WTC11 (cell line): ENCODE results near the gene RAB5IF. TPM values are rescaled to one million over a fixed set of nuclear protein-coding genes. Genes with fewer than 3 reads are reported as not detected.

ENCODE experiments used
- ATAC-seq: fragments of 200-7000 bp; cut with Tn5 transposase; 2 replicates; pipeline ENCODE4 v1.10.0; 2021; ENCODE audit warnings: mild to moderate bottlenecking, moderate library complexity
- CTCF ChIA-PET: fragments of 300-600 bp; sonication (Branson Sonifier 250); formaldehyde crosslinking; loops from one replicate; lab custom pipeline; 2021; ENCODE audit warnings: antibody characterized with exemption; lab: Charles Lee
- POLR2A ChIA-PET: fragments of 350-600 bp; sonication (Branson Sonifier 250); formaldehyde crosslinking; loops from one replicate; lab custom pipeline; 2021; ENCODE audit warnings: antibody characterized with exemption; lab: Charles Lee
- DNase-seq: peaks from one replicate; pipeline ENCODE4 v3.0.0; 2021; ENCODE audit warnings: low spot score
- H3K27ac Mint-ChIP-seq: 2 replicates; pipeline ENCODE4 v1.8.0; 2021; ENCODE audit warnings: mixed read lengths
- H3K27me3 Mint-ChIP-seq: 2 replicates; pipeline ENCODE4 v1.8.0; 2021; ENCODE audit warnings: low read depth, mild to moderate bottlenecking, moderate library complexity, mixed read lengths
- H3K36me3 Mint-ChIP-seq: 2 replicates; pipeline ENCODE4 v1.8.0; 2021; ENCODE audit warnings: mixed read lengths
- H3K4me1 Mint-ChIP-seq: 2 replicates; pipeline ENCODE4 v1.8.0; 2022; ENCODE audit warnings: mixed read lengths
- H3K4me3 Mint-ChIP-seq: 2 replicates; pipeline ENCODE4 v1.8.0; 2021; ENCODE audit warnings: mild to moderate bottlenecking, moderate library complexity, mixed read lengths
- H3K9me3 Mint-ChIP-seq: 2 replicates; pipeline ENCODE4 v1.8.0; 2021; ENCODE audit warnings: mixed read lengths
- AR ChIP-seq: fragments of 250-450 bp; sonication (Bioruptor Pico); IDR thresholded peaks from 2 replicates; pipeline ENCODE4 v1.9.0; 2021; ENCODE audit warnings: mild to moderate bottlenecking
- ATF3 ChIP-seq: sonication (generic); formaldehyde crosslinking; conservative IDR thresholded peaks from 2 replicates; pipeline ENCODE4 v1.8.1; 2022; ENCODE audit warnings: mild to moderate bottlenecking, missing genetic modification reagents
- ATF6 ChIP-seq: sonication (generic); formaldehyde crosslinking; IDR thresholded peaks from 2 replicates; pipeline ENCODE4 v1.8.1; 2023; ENCODE audit warnings: mild to moderate bottlenecking, missing genetic modification reagents
- ETV6 ChIP-seq: sonication (generic); formaldehyde crosslinking; IDR thresholded peaks from 2 replicates; pipeline ENCODE4 v1.8.1; 2022; ENCODE audit warnings: mild to moderate bottlenecking, missing genetic modification reagents
- GABPB1 ChIP-seq: sonication (generic); formaldehyde crosslinking; IDR thresholded peaks from 2 replicates; pipeline ENCODE4 v1.8.1; 2023; ENCODE audit warnings: mild to moderate bottlenecking, missing genetic modification reagents
- GTF2I ChIP-seq: fragments of 250-450 bp; sonication (Bioruptor Pico); conservative IDR thresholded peaks from 2 replicates; pipeline ENCODE4 v1.4.0; 2021; ENCODE audit warnings: mild to moderate bottlenecking
- HMGA2 ChIP-seq: fragments of 250-450 bp; sonication (Bioruptor Pico); IDR thresholded peaks from 2 replicates; pipeline ENCODE4 v1.4.0; 2021; ENCODE audit warnings: mild to moderate bottlenecking, moderate library complexity
- HMGXB4 ChIP-seq: sonication (generic); formaldehyde crosslinking; IDR thresholded peaks from 2 replicates; pipeline ENCODE4 v1.8.1; 2023; ENCODE audit warnings: mild to moderate bottlenecking, moderate library complexity, missing genetic modification reagents
- JAZF1 ChIP-seq: fragments of 250-450 bp; sonication (Bioruptor Pico); IDR thresholded peaks from 2 replicates; pipeline ENCODE4 v1.9.0; 2021; ENCODE audit warnings: moderate library complexity, mild to moderate bottlenecking, inconsistent platforms
- MAX ChIP-seq: sonication (generic); formaldehyde crosslinking; IDR thresholded peaks from 2 replicates; pipeline ENCODE4 v1.8.0; 2022; ENCODE audit warnings: mild to moderate bottlenecking, missing genetic modification reagents
- MXD4 ChIP-seq: fragments of 250-450 bp; sonication (Bioruptor Pico); IDR thresholded peaks from 2 replicates; pipeline ENCODE4 v1.8.0; 2021; ENCODE audit warnings: mild to moderate bottlenecking, moderate library complexity, borderline replicate concordance
- NFATC4 ChIP-seq: fragments of 250-450 bp; sonication (Bioruptor Pico); IDR thresholded peaks from 2 replicates; pipeline ENCODE4 v1.9.0; 2021; ENCODE audit warnings: mild to moderate bottlenecking
- NR1H2 ChIP-seq: sonication (generic); formaldehyde crosslinking; IDR thresholded peaks from 2 replicates; pipeline ENCODE4 v1.9.0; 2021; ENCODE audit warnings: mild to moderate bottlenecking, moderate library complexity, missing genetic modification reagents
- USF1 ChIP-seq: sonication (generic); formaldehyde crosslinking; IDR thresholded peaks from 2 replicates; pipeline ENCODE4 v1.8.0; 2022; ENCODE audit warnings: mild to moderate bottlenecking, missing genetic modification reagents
- ZNF219 ChIP-seq: sonication (generic); formaldehyde crosslinking; IDR thresholded peaks from 2 replicates; pipeline ENCODE4 v1.8.0; 2023; ENCODE audit warnings: missing genetic modification reagents, mild to moderate bottlenecking, borderline replicate concordance
- ZNF317 ChIP-seq: sonication (generic); formaldehyde crosslinking; IDR thresholded peaks from 2 replicates; pipeline ENCODE4 v1.8.1; 2023; ENCODE audit warnings: low read depth, mild to moderate bottlenecking, moderate library complexity, missing genetic modification reagents, borderline replicate concordance
- ZNF425 ChIP-seq: fragments of 250-450 bp; sonication (Bioruptor Pico); conservative IDR thresholded peaks from 2 replicates; pipeline ENCODE4 v1.9.0; 2021; ENCODE audit warnings: mild to moderate bottlenecking
- ZNF512 ChIP-seq: sonication (generic); formaldehyde crosslinking; IDR thresholded peaks from 2 replicates; pipeline ENCODE4 v1.8.1; 2022; ENCODE audit warnings: missing genetic modification reagents, borderline replicate concordance
- ZNF671 ChIP-seq: fragments of 250-450 bp; sonication (Bioruptor Pico); IDR thresholded peaks from 2 replicates; pipeline ENCODE4 v1.8.0; 2021; ENCODE audit warnings: mild to moderate bottlenecking
- total RNA-seq: library from RNA; stranded (reverse); gene quantifications from 3 replicates; pipeline ENCODE4 v1.2.3, GENCODE V29; 2021

The RAB5IF gene
- total RNA-seq, 1 experiment from 2014 or later, result 88.4 TPM

- ATAC-seq (no peak), DNase-seq (no peak)
- no peak for TF ChIP-seq USF1
- TF ChIP-seq ATF3 (CRISPR knock-in tag), result no peak
- no peak for TF ChIP-seq JAZF1 (CRISPR knock-in tag)
- no peak for TF ChIP-seq NFATC4 (CRISPR knock-in tag)
- no peak for TF ChIP-seq GTF2I (CRISPR knock-in tag)
- TF ChIP-seq ZNF219 (CRISPR knock-in tag), result no peak
- TF ChIP-seq ZNF671, result no peak
- no peak for TF ChIP-seq GABPB1
- TF ChIP-seq MXD4 (CRISPR knock-in tag), result no peak
- no peak for TF ChIP-seq ZNF317 (CRISPR knock-in tag)
- TF ChIP-seq ZNF512 (CRISPR knock-in tag), result no peak
- no peak for TF ChIP-seq ATF6
- TF ChIP-seq AR (CRISPR knock-in tag), result no peak
- no peak for TF ChIP-seq NR1H2 (CRISPR knock-in tag)
- H3K4me3 Mint-ChIP-seq, result no peak overlapping the region
- peak overlapping the region; percentile 78 for H3K27ac Mint-ChIP-seq
- H3K27me3 Mint-ChIP-seq, result no peaks in the 10 kb centered on the region
- POLR2A ChIA-PET, result interaction anchor here (1.4 to 1.9 kb wide), 2 partner anchors 8 to 12 kb away, joined by 6 to 8 read pairs; partner anchors contain the start of gene RAB5IF
- peaks cover 41% of the 10 kb centered on the region for H3K36me3 Mint-ChIP-seq
- H3K4me1 Mint-ChIP-seq, result peaks cover 39% of the 10 kb centered on the region
- CTCF ChIA-PET, result interaction anchor here (1.1 kb wide), 3 partner anchors 8 to 51 kb away, joined by 3 to 4 read pairs (median 4); no protein-coding TSS in a partner anchor
- H3K9me3 Mint-ChIP-seq, result no peaks in the 10 kb centered on the region
Observed at GRCh38 chr20:36593347-36593929, 12.1 kb upstream of the RAB5IF start.

GRCh38 chr20:36599912-36600345 is 5.7 kb upstream of the RAB5IF start:
- no peak overlapping the region for H3K27ac Mint-ChIP-seq
- DNase-seq (no peak), ATAC-seq (no peak)
- H3K9me3 Mint-ChIP-seq, result no peaks in the 10 kb centered on the region
- H3K4me3 Mint-ChIP-seq, result no peak overlapping the region
- H3K4me1 Mint-ChIP-seq, result peaks cover 23% of the 10 kb centered on the region
- POLR2A ChIA-PET, result no interaction called here
- CTCF ChIA-PET, result interaction anchor here (1.4 kb wide), 2 partner anchors 8 to 22 kb away, joined by 3 to 4 read pairs; no protein-coding TSS in a partner anchor
- H3K27me3 Mint-ChIP-seq, result no peaks in the 10 kb centered on the region; the same call in 1 of the 2 replicates
- H3K36me3 Mint-ChIP-seq, result peaks cover 4% of the 10 kb centered on the region; the same call in 1 of the 2 replicates
- no peak for TF ChIP-seq HMGA2 (CRISPR knock-in tag)
- TF ChIP-seq JAZF1 (CRISPR knock-in tag), result no peak
- no peak for TF ChIP-seq ETV6
- no peak for TF ChIP-seq MAX (CRISPR knock-in tag)
- no peak for TF ChIP-seq HMGXB4 (CRISPR knock-in tag)
- TF ChIP-seq ZNF425, result no peak
- TF ChIP-seq AR (CRISPR knock-in tag), result no peak
